ENCODE measurements around the gene LAPTM5. TPM values are rescaled to one million over a fixed set of nuclear protein-coding genes. Genes with fewer than 3 reads are reported as not detected.

The LAPTM5 gene
- total and polyA plus RNA-seq, 2 of the 13 experiments (the other 11 are each of a cell fraction or from before 2014, with no cell fraction given), result 0.41 to 0.86 TPM

- TF ChIP-seq NFAT5 (CRISPR knock-in tag; IDR thresholded peaks at IDR 0.05) (no peak), ELF3 (CRISPR knock-in tag; IDR thresholded peaks at IDR 0.05) (no peak), ZNF788 (CRISPR knock-in tag; IDR thresholded peaks at IDR 0.05; ENCODE audit: borderline replicate concordance) (no peak), ZNF7 (CRISPR knock-in tag; IDR thresholded peaks at IDR 0.05) (no peak), AKAP8 (CRISPR knock-in tag; IDR thresholded peaks at IDR 0.05) (no peak), ZNF558 (CRISPR knock-in tag; IDR thresholded peaks at IDR 0.05; ENCODE audit: borderline replicate concordance) (no peak)
Observed at GRCh38 chr1:30684259-30684658, 73.3 kb downstream of the LAPTM5 start (continued).

DNA sequence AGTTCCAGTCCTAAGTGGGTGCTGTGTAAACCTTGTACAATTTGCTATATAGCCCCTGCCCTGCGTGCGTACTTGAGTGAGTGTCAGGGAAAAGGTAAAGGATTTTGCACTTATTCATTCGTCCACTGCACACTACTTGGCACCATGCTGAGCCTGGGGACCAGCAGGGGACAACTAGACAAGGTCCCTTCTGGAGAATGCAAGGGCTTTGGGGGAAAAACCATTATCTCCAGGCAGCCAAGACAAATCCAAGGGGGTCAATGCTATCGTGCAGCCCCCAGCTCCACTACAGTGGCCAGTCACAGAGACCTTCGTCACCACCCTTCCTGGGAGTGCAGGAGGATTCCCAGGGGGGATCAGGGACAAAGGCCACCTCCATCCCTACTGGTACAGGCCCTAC, 73.9 kb downstream of the LAPTM5 start:
- intact Hi-C loops (cut with micrococcal nuclease; ENCODE audit: unreplicated experiment) (no loop called here), in situ Hi-C loops (cut with HindIII; ENCODE audit: extremely low pct_ligation_motif_present, low pct_unique_long_range_greater_than_20kb) (loop anchor here (25.0 kb wide), 1 partner anchor 1346 kb away; no protein-coding TSS in a partner anchor)
- Histone ChIP-seq H3K27ac (ENCODE audit: extremely low read length, insufficient read depth, low read length) (no peak overlapping the region), H2AFZ (ENCODE audit: low read length) (no peak overlapping the region), H3K27me3 (ENCODE audit: control insufficient read depth in 1 of 2, insufficient read depth in 2 of 2, low read length in 2 of 2) (peaks cover 1 to 2% of the 10 kb centered on the region in 2 experiments; a peak in 2 of 5 replicates), H3K4me2 (ENCODE audit: low read depth, low read length) (no peak overlapping the region), H3K36me3 (replicated peaks in 1 of 2; ENCODE audit: control insufficient read depth in 1 of 2, insufficient read depth in 2 of 2, low read length in 2 of 2) (no peaks in the 10 kb centered on the region), H3K9ac (ENCODE audit: insufficient read depth, low read depth, low read length) (no peak overlapping the region), H3K9me3 (ENCODE audit: low read length) (no peaks in the 10 kb centered on the region), H3K4me1 (ENCODE audit: insufficient read depth, low read length) (peaks cover 6% of the 10 kb centered on the region; the same call in 1 of the 2 replicates), H4K20me1 (ENCODE audit: insufficient read depth, low read length) (no peaks in the 10 kb centered on the region), H3K4me3 (replicated peaks in 1 of 3; ENCODE audit: insufficient read depth in 1 of 3, low read depth in 2 of 3, low read length in 3 of 3) (no peak overlapping the region), H3K79me2 (ENCODE audit: insufficient read depth, low read length) (no peaks in the 10 kb centered on the region)
- FAIRE-seq, result no peak
- ChIA-PET CTCF (ENCODE audit: low intra/inter-chr PET ratio, low total read pairs) (no interaction called here), POLR2A (no interaction called here)
- BruUV-seq (replicated peaks), result no TSS peak
- 41% methylated on average over 3 of the region's 5 CpGs for WGBS (ENCODE audit: low lambda C conversion rate)
- TF ChIP-seq, protein P1, sequence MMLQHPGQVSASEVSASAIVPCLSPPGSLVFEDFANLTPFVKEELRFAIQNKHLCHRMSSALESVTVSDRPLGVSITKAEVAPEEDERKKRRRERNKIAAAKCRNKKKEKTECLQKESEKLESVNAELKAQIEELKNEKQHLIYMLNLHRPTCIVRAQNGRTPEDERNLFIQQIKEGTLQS (CRISPR knock-in tag; IDR thresholded peaks at IDR 0.05), result no peak
- TF ChIP-seq NFYC (CRISPR knock-in tag; IDR thresholded peaks at IDR 0.05) (no peak), AKAP8 (CRISPR knock-in tag; IDR thresholded peaks at IDR 0.05) (no peak)
- ATAC-seq, result no peak
- no peak for DNase-seq (ENCODE audit: low spot score)

Small RNA genes lying within 50 kb of the gene (microRNA-seq; reads per million reads assigned to microRNA genes)
- gene MIR4420, result 0.51 reads per million

Small RNA genes lying within 50 kb of the gene (small RNA-seq; reads per million reads assigned to genes)
- 0 reads per million in 3 experiments for gene MIR4420 (ENCODE audit: insufficient read depth in 2 of 3, insufficient read length in 3 of 3, low read depth in 2 of 3, low replicate concordance in 1 of 3)

Other genes with a start within 250 kb of the LAPTM5 start
- gene MATN1, start 34.2 kb downstream of the LAPTM5 start, total RNA-seq (2016; rRNA removed; fragmentation: Illumina TruSeq; extraction: Trizol), result 0.04 TPM in 1 of 2 replicates, not detected in the other
- 0.03 and 0.05 TPM in 2 replicates for gene MATN1, start 34.2 kb downstream of the LAPTM5 start, polyA plus RNA-seq (2011; rRNA removed)
- 0.18 and 0.49 TPM in 2 replicates for gene SDC3, start 151.0 kb upstream of the LAPTM5 start, total RNA-seq (2016; rRNA removed; fragmentation: Illumina TruSeq; extraction: Trizol)
- 0.84 and 0.85 TPM in 2 replicates for gene SDC3, start 151.0 kb upstream of the LAPTM5 start, polyA plus RNA-seq (2011; rRNA removed)

Measured in HepG2 (cell line).